ENCODE data around the gene ATF2.

The ATF2 gene

DNA sequence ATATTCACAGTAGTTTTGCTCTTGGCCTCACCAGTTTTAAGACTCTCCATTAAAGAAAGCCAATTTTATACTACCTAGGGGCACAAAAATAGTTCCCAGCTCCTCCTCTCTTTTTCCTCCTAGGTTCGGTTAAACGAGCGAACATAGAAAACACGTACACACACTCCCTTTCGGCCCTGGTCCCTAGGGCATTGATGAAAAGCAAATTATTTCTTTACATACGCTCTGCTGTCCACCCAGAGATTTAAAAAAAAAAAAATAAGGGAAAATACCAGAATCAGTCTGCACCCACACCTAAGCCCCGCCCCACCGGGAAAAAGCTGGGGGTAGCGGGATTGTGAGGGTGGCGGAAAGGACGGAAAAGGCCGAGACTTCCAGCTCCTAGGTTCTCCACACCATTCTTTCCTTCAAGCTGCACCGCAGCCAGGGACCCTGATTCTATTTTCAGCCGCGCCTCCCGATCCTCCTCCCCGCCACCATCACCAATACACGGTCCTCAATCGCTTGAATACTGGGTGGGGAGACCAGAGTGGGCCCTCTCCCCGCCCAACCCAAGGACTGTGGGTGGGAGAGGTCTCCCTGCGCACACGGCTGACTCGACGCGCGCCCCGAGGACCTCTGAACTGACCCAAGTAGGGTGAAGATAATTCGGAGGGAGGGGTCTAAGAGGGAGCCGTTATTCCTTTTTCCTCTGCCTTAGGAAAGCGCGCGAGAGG is 769 bp downstream of the ATF2 start:
- TF ChIP-seq CTCF (IDR thresholded peaks at IDR 0.05; ENCODE audit: low read depth, low read length, missing control alignments): no peak
- H3K4me3 ChIP-seq (replicated peaks; ENCODE audit: low read depth, low read length): peak overlapping the region; percentile 72
- no peak for DNase-seq (ENCODE audit: extremely low read depth, low read depth)

GRCh38 chr2:175166216-175166824 is 1.7 kb downstream of the ATF2 start:
- DNase-seq (ENCODE audit: extremely low read depth, low read depth): no peak
- peak overlapping the region; percentile 72 for H3K4me3 ChIP-seq (replicated peaks; ENCODE audit: low read depth, low read length)
- no peak for TF ChIP-seq CTCF (IDR thresholded peaks at IDR 0.05; ENCODE audit: low read depth, low read length, missing control alignments)

- no peak for DNase-seq (ENCODE audit: extremely low read depth, low read depth)
- H3K4me3 ChIP-seq (replicated peaks; ENCODE audit: low read depth, low read length): no peak overlapping the region
- TF ChIP-seq CTCF (IDR thresholded peaks at IDR 0.05; ENCODE audit: low read depth, low read length, missing control alignments): no peak
Measured at GRCh38 chr2:175164235-175164634, 3.8 kb downstream of the ATF2 start.

DNA sequence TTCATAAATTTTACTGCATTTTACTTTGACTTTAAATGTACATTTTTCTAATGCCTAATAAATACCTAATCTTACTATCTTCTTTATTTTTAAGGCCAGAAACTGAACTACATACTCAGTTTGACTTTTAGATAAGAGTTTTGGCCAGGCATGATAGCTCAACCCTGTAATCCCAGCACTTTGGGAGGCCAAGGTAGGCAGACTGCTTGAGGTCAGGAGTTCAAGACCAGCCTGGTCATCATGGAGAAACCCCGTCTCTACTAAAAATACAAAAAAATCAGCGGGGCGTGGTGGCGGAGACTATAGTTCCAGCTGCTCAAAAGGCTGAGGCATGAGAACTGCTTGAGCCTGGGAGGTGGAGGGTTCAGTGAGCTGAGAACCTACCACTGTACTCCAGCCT is 9.1 kb downstream of the ATF2 start:
- no peak for TF ChIP-seq CTCF (IDR thresholded peaks at IDR 0.05; ENCODE audit: low read depth, low read length, missing control alignments)
- no peak for DNase-seq (ENCODE audit: extremely low read depth, low read depth)

DNA sequence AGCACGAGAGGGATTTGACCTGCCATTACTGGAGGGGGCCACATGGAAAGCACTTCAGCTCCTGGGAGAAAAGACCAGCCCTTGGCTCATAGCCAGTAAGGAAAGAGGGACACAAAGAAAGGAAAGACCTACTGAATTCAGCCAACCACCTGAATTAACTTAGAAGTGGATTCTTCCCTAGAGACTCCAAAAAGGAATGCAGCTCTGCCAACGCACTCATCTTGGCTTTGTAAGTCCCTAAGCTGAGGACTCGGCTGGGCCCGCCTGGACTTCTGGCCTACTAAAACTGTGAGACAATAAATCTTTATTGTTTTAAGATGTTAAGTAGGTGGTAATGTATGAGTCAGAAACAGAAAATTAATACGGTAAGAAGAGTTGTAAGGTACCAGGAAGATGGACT is 11.5 kb downstream of the ATF2 start:
- no peak overlapping the region for H3K4me3 ChIP-seq (replicated peaks; ENCODE audit: low read depth, low read length)
- DNase-seq (ENCODE audit: extremely low read depth, low read depth): no peak
- no peak for TF ChIP-seq CTCF (IDR thresholded peaks at IDR 0.05; ENCODE audit: low read depth, low read length, missing control alignments)

More for the DNA sequence above, 9.1 kb downstream of the ATF2 start:
- no peak overlapping the region for H3K4me3 ChIP-seq (replicated peaks; ENCODE audit: low read depth, low read length)

DNA sequence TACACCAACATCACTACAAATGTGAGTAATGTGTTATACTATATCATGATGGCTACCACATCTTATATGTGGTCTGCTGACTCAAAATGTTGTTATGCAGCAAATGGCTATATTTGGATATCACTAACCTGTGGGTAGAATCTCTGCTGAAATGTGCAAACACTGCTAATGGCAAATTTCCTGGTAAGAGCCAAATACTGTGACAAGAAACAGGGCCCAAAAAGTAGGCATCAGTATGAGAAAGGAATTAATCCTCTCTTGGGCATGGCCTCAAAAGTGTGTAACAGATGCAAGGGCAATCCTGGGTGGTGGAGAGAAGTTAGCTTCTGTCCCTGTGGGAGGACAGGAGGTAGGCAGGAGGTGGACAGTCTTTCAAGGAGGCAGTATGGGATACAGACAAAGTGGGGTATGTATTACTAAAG is 13.3 kb downstream of the ATF2 start:
- DNase-seq (ENCODE audit: extremely low read depth, low read depth): peak; percentile 81
- H3K4me3 ChIP-seq (replicated peaks; ENCODE audit: low read depth, low read length): no peak overlapping the region
- no peak for TF ChIP-seq CTCF (IDR thresholded peaks at IDR 0.05; ENCODE audit: low read depth, low read length, missing control alignments)

Measured in HFF-Myc (cell line).